Measurements from ENCODE around the gene CAMK2A. TPM values are rescaled to one million over a fixed set of nuclear protein-coding genes. Genes with fewer than 3 reads are reported as not detected.

CAMK2A gene
- total and polyA plus RNA-seq, 2 experiments from 2014 or later, result 0.18 TPM; not detected in 1

DNA sequence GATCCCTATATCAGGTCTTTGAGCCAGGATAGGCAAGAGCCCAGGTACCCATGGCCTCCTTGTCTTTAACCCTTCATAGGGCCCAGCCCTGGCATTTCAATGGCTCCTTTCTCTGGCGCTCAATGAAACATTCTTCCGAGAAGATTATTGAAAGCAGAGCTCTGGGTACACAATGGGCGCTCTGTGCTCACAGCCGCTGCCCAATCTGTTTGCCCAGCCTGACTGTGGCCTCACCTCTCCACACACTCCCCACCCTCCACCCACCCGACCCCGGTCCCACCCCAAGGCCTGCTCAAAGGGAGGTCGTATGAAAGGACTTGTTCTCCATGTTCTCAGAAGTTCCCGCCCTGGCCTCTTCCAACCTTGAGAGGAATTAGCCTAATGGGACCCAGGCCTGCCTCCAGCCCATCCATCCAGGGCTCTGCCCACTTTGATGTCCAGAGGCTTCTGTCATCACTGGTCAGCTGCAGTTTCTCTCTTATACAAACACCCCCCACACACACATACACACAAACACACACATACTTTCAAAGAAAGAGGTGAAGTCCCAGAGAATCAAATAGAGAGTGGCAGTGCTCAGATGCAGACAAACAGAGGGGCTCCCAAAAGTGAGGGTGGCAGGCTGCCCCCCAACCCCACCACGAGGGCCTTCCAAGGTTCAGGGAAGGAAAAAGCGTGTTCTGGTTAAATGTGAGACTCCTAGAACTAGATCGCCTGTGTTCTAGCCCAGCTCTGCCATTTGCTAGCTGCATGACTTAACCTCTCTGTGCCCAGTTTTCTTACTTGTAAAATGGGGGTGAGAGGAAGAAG is 18.2 kb upstream of the CAMK2A start:
- H3F3A ChIP-seq (replicated peaks; ENCODE audit: low read depth), result peaks cover 7% of the 10 kb centered on the region; the same call in 1 of the 2 replicates
- no peaks in the 10 kb centered on the region for H4K20me1 ChIP-seq (replicated peaks; ENCODE audit: insufficient read depth)
- no peaks in the 10 kb centered on the region for H3K27me3 ChIP-seq (ENCODE audit: insufficient read depth)
- H3K4me3 ChIP-seq, result no peak overlapping the region
- no peak for ATAC-seq
- no peak overlapping the region for H2AFZ ChIP-seq
- no peaks in the 10 kb centered on the region for H3K9me2 ChIP-seq (ENCODE audit: insufficient read depth)
- H3K4me2 ChIP-seq, result no peak overlapping the region
- Mint-ChIP-seq H3K27me3 (ENCODE audit: insufficient read depth, low read depth, poor library complexity) (peaks cover 3% of the 10 kb centered on the region), H3K9me3 (no peaks in the 10 kb centered on the region), H3K4me3 (no peak overlapping the region), H3K36me3 (ENCODE audit: low read depth) (no peaks in the 10 kb centered on the region), H3K4me1 (peaks cover 38% of the 10 kb centered on the region), H3K27ac (no peak overlapping the region)
- no peaks in the 10 kb centered on the region for H3K36me3 ChIP-seq (ENCODE audit: insufficient read depth)
- no peaks in the 10 kb centered on the region for H3K79me2 ChIP-seq (replicated peaks; ENCODE audit: insufficient read depth)
- no peak for DNase-seq (ENCODE audit: low spot score)
- H3K27ac ChIP-seq (ENCODE audit: low read depth), result no peak overlapping the region
- peaks cover 35% of the 10 kb centered on the region for H3K4me1 ChIP-seq (ENCODE audit: insufficient read depth)
- TF ChIP-seq CREB1 (CRISPR knock-in tag; IDR thresholded peaks at IDR 0.05; ENCODE audit: low read depth), result no peak
- TF ChIP-seq ZNF114 (CRISPR knock-in tag; IDR thresholded peaks at IDR 0.05), result no peak
- no peak for TF ChIP-seq POLR2AphosphoS5 (IDR thresholded peaks at IDR 0.05; ENCODE audit: low read depth)
- TF ChIP-seq EZH2 (IDR thresholded peaks at IDR 0.05; ENCODE audit: low read depth, unreplicated experiment), result no peak
- TF ChIP-seq, protein P1, sequence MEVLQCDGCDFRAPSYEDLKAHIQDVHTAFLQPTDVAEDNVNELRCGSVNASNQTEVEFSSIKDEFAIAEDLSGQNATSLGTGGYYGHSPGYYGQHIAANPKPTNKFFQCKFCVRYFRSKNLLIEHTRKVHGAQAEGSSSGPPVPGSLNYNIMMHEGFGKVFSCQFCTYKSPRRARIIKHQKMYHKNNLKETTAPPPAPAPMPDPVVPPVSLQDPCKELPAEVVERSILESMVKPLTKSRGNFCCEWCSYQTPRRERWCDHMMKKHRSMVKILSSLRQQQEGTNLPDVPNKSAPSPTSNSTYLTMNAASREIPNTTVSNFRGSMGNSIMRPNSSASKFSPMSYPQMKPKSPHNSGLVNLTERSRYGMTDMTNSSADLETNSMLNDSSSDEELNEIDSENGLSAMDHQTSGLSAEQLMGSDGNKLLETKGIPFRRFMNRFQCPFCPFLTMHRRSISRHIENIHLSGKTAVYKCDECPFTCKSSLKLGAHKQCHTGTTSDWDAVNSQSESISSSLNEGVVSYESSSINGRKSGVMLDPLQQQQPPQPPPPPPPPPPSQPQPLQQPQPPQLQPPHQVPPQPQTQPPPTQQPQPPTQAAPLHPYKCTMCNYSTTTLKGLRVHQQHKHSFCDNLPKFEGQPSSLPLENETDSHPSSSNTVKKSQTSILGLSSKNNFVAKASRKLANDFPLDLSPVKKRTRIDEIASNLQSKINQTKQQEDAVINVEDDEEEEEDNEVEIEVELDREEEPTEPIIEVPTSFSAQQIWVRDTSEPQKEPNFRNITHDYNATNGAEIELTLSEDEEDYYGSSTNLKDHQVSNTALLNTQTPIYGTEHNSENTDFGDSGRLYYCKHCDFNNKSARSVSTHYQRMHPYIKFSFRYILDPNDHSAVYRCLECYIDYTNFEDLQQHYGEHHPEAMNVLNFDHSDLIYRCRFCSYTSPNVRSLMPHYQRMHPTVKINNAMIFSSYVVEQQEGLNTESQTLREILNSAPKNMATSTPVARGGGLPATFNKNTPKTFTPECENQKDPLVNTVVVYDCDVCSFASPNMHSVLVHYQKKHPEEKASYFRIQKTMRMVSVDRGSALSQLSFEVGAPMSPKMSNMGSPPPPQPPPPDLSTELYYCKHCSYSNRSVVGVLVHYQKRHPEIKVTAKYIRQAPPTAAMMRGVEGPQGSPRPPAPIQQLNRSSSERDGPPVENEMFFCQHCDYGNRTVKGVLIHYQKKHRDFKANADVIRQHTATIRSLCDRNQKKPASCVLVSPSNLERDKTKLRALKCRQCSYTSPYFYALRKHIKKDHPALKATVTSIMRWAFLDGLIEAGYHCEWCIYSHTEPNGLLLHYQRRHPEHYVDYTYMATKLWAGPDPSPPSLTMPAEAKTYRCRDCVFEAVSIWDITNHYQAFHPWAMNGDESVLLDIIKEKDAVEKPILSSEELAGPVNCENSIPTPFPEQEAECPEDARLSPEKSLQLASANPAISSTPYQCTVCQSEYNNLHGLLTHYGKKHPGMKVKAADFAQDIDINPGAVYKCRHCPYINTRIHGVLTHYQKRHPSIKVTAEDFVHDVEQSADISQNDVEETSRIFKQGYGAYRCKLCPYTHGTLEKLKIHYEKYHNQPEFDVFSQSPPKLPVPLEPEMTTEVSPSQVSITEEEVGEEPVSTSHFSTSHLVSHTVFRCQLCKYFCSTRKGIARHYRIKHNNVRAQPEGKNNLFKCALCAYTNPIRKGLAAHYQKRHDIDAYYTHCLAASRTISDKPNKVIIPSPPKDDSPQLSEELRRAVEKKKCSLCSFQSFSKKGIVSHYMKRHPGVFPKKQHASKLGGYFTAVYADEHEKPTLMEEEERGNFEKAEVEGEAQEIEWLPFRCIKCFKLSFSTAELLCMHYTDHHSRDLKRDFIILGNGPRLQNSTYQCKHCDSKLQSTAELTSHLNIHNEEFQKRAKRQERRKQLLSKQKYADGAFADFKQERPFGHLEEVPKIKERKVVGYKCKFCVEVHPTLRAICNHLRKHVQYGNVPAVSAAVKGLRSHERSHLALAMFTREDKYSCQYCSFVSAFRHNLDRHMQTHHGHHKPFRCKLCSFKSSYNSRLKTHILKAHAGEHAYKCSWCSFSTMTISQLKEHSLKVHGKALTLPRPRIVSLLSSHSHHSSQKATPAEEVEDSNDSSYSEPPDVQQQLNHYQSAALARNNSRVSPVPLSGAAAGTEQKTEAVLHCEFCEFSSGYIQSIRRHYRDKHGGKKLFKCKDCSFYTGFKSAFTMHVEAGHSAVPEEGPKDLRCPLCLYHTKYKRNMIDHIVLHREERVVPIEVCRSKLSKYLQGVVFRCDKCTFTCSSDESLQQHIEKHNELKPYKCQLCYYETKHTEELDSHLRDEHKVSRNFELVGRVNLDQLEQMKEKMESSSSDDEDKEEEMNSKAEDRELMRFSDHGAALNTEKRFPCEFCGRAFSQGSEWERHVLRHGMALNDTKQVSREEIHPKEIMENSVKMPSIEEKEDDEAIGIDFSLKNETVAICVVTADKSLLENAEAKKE (CRISPR knock-in tag; IDR thresholded peaks at IDR 0.05), result no peak
- TF ChIP-seq STAT1 (IDR thresholded peaks at IDR 0.05; ENCODE audit: unreplicated experiment), result no peak
- no peak for TF ChIP-seq ZNF331 (CRISPR knock-in tag; IDR thresholded peaks at IDR 0.05; ENCODE audit: low read depth)
- no peak for TF ChIP-seq JUNB (IDR thresholded peaks at IDR 0.05; ENCODE audit: unreplicated experiment)
- TF ChIP-seq EZH2phosphoT487 (IDR thresholded peaks at IDR 0.05; ENCODE audit: unreplicated experiment), result no peak
- no peak for TF ChIP-seq NANOG (IDR thresholded peaks at IDR 0.05; ENCODE audit: borderline replicate concordance)
- TF ChIP-seq, protein P2, sequence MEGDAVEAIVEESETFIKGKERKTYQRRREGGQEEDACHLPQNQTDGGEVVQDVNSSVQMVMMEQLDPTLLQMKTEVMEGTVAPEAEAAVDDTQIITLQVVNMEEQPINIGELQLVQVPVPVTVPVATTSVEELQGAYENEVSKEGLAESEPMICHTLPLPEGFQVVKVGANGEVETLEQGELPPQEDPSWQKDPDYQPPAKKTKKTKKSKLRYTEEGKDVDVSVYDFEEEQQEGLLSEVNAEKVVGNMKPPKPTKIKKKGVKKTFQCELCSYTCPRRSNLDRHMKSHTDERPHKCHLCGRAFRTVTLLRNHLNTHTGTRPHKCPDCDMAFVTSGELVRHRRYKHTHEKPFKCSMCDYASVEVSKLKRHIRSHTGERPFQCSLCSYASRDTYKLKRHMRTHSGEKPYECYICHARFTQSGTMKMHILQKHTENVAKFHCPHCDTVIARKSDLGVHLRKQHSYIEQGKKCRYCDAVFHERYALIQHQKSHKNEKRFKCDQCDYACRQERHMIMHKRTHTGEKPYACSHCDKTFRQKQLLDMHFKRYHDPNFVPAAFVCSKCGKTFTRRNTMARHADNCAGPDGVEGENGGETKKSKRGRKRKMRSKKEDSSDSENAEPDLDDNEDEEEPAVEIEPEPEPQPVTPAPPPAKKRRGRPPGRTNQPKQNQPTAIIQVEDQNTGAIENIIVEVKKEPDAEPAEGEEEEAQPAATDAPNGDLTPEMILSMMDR (conservative IDR thresholded peaks at IDR 0.05; ENCODE audit: low read depth in 2 of 2), result no peak
- TF ChIP-seq, protein P3, sequence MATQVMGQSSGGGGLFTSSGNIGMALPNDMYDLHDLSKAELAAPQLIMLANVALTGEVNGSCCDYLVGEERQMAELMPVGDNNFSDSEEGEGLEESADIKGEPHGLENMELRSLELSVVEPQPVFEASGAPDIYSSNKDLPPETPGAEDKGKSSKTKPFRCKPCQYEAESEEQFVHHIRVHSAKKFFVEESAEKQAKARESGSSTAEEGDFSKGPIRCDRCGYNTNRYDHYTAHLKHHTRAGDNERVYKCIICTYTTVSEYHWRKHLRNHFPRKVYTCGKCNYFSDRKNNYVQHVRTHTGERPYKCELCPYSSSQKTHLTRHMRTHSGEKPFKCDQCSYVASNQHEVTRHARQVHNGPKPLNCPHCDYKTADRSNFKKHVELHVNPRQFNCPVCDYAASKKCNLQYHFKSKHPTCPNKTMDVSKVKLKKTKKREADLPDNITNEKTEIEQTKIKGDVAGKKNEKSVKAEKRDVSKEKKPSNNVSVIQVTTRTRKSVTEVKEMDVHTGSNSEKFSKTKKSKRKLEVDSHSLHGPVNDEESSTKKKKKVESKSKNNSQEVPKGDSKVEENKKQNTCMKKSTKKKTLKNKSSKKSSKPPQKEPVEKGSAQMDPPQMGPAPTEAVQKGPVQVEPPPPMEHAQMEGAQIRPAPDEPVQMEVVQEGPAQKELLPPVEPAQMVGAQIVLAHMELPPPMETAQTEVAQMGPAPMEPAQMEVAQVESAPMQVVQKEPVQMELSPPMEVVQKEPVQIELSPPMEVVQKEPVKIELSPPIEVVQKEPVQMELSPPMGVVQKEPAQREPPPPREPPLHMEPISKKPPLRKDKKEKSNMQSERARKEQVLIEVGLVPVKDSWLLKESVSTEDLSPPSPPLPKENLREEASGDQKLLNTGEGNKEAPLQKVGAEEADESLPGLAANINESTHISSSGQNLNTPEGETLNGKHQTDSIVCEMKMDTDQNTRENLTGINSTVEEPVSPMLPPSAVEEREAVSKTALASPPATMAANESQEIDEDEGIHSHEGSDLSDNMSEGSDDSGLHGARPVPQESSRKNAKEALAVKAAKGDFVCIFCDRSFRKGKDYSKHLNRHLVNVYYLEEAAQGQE (IDR thresholded peaks at IDR 0.05; ENCODE audit: unreplicated experiment), result no peak
- TF ChIP-seq, protein P4, sequence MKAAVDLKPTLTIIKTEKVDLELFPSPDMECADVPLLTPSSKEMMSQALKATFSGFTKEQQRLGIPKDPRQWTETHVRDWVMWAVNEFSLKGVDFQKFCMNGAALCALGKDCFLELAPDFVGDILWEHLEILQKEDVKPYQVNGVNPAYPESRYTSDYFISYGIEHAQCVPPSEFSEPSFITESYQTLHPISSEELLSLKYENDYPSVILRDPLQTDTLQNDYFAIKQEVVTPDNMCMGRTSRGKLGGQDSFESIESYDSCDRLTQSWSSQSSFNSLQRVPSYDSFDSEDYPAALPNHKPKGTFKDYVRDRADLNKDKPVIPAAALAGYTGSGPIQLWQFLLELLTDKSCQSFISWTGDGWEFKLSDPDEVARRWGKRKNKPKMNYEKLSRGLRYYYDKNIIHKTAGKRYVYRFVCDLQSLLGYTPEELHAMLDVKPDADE (IDR thresholded peaks at IDR 0.05), result no peak
